Measurements from ENCODE around the gene SCN4B. TPM values are rescaled to one million over a fixed set of nuclear protein-coding genes. Genes with fewer than 3 reads are reported as not detected.

The SCN4B gene
- total RNA-seq, 2 donors from 2014 or later: 3.0 to 5.6 TPM

GRCh38 chr11:118147502-118147901 lies 5.1 kb downstream of the SCN4B start:
- intact Hi-C loops (cut with DNase I): loop anchor here (5.0 kb wide), 1 partner anchor 205 kb away; no protein-coding TSS in a partner anchor
- Histone ChIP-seq H3K4me3 (no peak overlapping the region), H3K27me3 (replicated peaks; ENCODE audit: insufficient read depth) (no peaks in the 10 kb centered on the region), H3K36me3 (no peaks in the 10 kb centered on the region), H3K4me1 (replicated peaks) (peaks cover 8% of the 10 kb centered on the region), H3K9me3 (no peaks in the 10 kb centered on the region), H3K27ac (no peak overlapping the region)
- no peak for TF ChIP-seq CTCF (IDR thresholded peaks at IDR 0.05)
- no peak for TF ChIP-seq POLR2AphosphoS5 (IDR thresholded peaks at IDR 0.05)
- no peak for TF ChIP-seq POLR2A (IDR thresholded peaks at IDR 0.05)
- no peak for DNase-seq (ENCODE audit: low spot score)
- 71% methylated on average over 3 of the region's 3 CpGs for WGBS

- Histone ChIP-seq H3K27ac (no peak overlapping the region), H3K36me3 (no peaks in the 10 kb centered on the region), H3K4me1 (replicated peaks) (no peaks in the 10 kb centered on the region), H3K9me3 (no peaks in the 10 kb centered on the region), H3K27me3 (replicated peaks; ENCODE audit: insufficient read depth) (no peaks in the 10 kb centered on the region), H3K4me3 (no peak overlapping the region)
- DNase-seq (ENCODE audit: low spot score): no peak
- intact Hi-C loops (cut with DNase I): loop anchor here (5.0 kb wide), 1 partner anchor 206 kb away; no protein-coding TSS in a partner anchor
- TF ChIP-seq POLR2AphosphoS5 (IDR thresholded peaks at IDR 0.05) (no peak), POLR2A (IDR thresholded peaks at IDR 0.05) (no peak), CTCF (IDR thresholded peaks at IDR 0.05) (no peak)
- WGBS: 88% methylated on average over 6 of the region's 6 CpGs
These were observed 6.1 kb downstream of the SCN4B start for GRCh38 chr11:118146554-118146953.

- TF ChIP-seq POLR2AphosphoS5 (IDR thresholded peaks at IDR 0.05): peak; percentile 90
- peak; percentile 30 for TF ChIP-seq POLR2A (IDR thresholded peaks at IDR 0.05)
- TF ChIP-seq CTCF (IDR thresholded peaks at IDR 0.05): peak; percentile 81 to 98 (median 94)
- peak overlapping the region; percentile 16 to 68 for H3K27ac ChIP-seq
- 1% methylated on average over 68 of the region's 78 CpGs for WGBS
- peak; percentile 94 for DNase-seq (ENCODE audit: low spot score)
- no peaks in the 10 kb centered on the region for H3K27me3 ChIP-seq (replicated peaks; ENCODE audit: insufficient read depth)
- no peaks in the 10 kb centered on the region for H3K36me3 ChIP-seq
- no peaks in the 10 kb centered on the region for H3K9me3 ChIP-seq
- no peaks in the 10 kb centered on the region for H3K4me1 ChIP-seq (replicated peaks)
- peak overlapping the region; percentile 46 to 48 for H3K4me3 ChIP-seq
- intact Hi-C loops (cut with DNase I): loop anchor here (1.0 to 5.0 kb wide), 2 partner anchors 26 to 207 kb away; no protein-coding TSS in a partner anchor
These were observed 7.1 kb downstream of the SCN4B start for GRCh38 chr11:118145285-118146227.

GRCh38 chr11:118144301-118145268 lies 8.0 kb downstream of the SCN4B start:
- H3K4me3 ChIP-seq: no peak overlapping the region
- no peaks in the 10 kb centered on the region for H3K4me1 ChIP-seq (replicated peaks)
- intact Hi-C loops (cut with DNase I): loop anchor here (1.0 to 5.0 kb wide), 2 partner anchors 27 to 208 kb away; no protein-coding TSS in a partner anchor
- DNase-seq (ENCODE audit: low spot score): no peak
- H3K36me3 ChIP-seq: no peaks in the 10 kb centered on the region
- no peak for TF ChIP-seq CTCF (IDR thresholded peaks at IDR 0.05)
- TF ChIP-seq POLR2A (IDR thresholded peaks at IDR 0.05): no peak
- no peak for TF ChIP-seq POLR2AphosphoS5 (IDR thresholded peaks at IDR 0.05)
- no peaks in the 10 kb centered on the region for H3K9me3 ChIP-seq
- 53% methylated on average over 20 of the region's 20 CpGs for WGBS
- no peak overlapping the region for H3K27ac ChIP-seq
- H3K27me3 ChIP-seq (replicated peaks; ENCODE audit: insufficient read depth): no peaks in the 10 kb centered on the region
